Measurements from ENCODE around the gene TMPRSS11A. TPM values are rescaled to one million over a fixed set of nuclear protein-coding genes. Genes with fewer than 3 reads are reported as not detected.

TMPRSS11A gene
- total and polyA plus RNA-seq, 2 experiments from 2014 or later: not detected

GRCh38 chr4:67929426-67929825, 33.9 kb downstream of the TMPRSS11A start (continued):
- TF ChIP-seq ZNF462 (CRISPR knock-in tag; IDR thresholded peaks at IDR 0.05) (no peak), CREB1 (CRISPR knock-in tag; IDR thresholded peaks at IDR 0.05; ENCODE audit: low read depth) (no peak), EZH2phosphoT487 (IDR thresholded peaks at IDR 0.05; ENCODE audit: unreplicated experiment) (no peak), CTCF (conservative IDR thresholded peaks at IDR 0.05; ENCODE audit: low read depth in 2 of 2) (no peak), JUNB (IDR thresholded peaks at IDR 0.05; ENCODE audit: unreplicated experiment) (no peak), ZNF331 (CRISPR knock-in tag; IDR thresholded peaks at IDR 0.05; ENCODE audit: low read depth) (no peak)

- peaks cover 1% of the 10 kb centered on the region; the same call in 1 of the 3 replicates for H3K4me1 Mint-ChIP-seq
- H3K79me2 ChIP-seq (replicated peaks; ENCODE audit: insufficient read depth): no peaks in the 10 kb centered on the region
- no peak overlapping the region for H3K4me2 ChIP-seq
- no peak overlapping the region for H3K4me3 Mint-ChIP-seq
- peaks cover 6% of the 10 kb centered on the region for H3K9me3 Mint-ChIP-seq
- peaks cover 1% of the 10 kb centered on the region for H3K27me3 Mint-ChIP-seq (ENCODE audit: insufficient read depth, low read depth, poor library complexity)
- H3K27me3 ChIP-seq (ENCODE audit: insufficient read depth): no peaks in the 10 kb centered on the region
- H3K27ac Mint-ChIP-seq: no peak overlapping the region
- no peaks in the 10 kb centered on the region for H3F3A ChIP-seq (replicated peaks; ENCODE audit: low read depth)
- DNase-seq (ENCODE audit: low spot score) (no peak), ATAC-seq (no peak)
- H3K27ac ChIP-seq (ENCODE audit: low read depth): no peak overlapping the region
- H2AFZ ChIP-seq: no peak overlapping the region
- H3K36me3 Mint-ChIP-seq (ENCODE audit: low read depth): peaks cover 3% of the 10 kb centered on the region; the same call in 1 of the 3 replicates
- 0 out of 2 replicates have a peak, but pooled peaks cover under 1% of the 10 kb centered on the region for H3K4me1 ChIP-seq (ENCODE audit: insufficient read depth)
- H3K36me3 ChIP-seq (ENCODE audit: insufficient read depth): no peaks in the 10 kb centered on the region
- H4K20me1 ChIP-seq (replicated peaks; ENCODE audit: insufficient read depth): no peaks in the 10 kb centered on the region
- no peaks in the 10 kb centered on the region for H3K9me2 ChIP-seq (ENCODE audit: insufficient read depth)
- H3K4me3 ChIP-seq: no peak overlapping the region
- TF ChIP-seq EZH2phosphoT487 (IDR thresholded peaks at IDR 0.05; ENCODE audit: unreplicated experiment) (no peak), CREB1 (CRISPR knock-in tag; IDR thresholded peaks at IDR 0.05; ENCODE audit: low read depth) (no peak), ZNF114 (CRISPR knock-in tag; IDR thresholded peaks at IDR 0.05) (no peak), ETS1 (IDR thresholded peaks at IDR 0.05) (no peak), POLR2AphosphoS5 (IDR thresholded peaks at IDR 0.05; ENCODE audit: low read depth) (no peak), JUNB (IDR thresholded peaks at IDR 0.05; ENCODE audit: unreplicated experiment) (no peak), NANOG (IDR thresholded peaks at IDR 0.05; ENCODE audit: borderline replicate concordance) (no peak)
Observed at GRCh38 chr4:67928546-67928945, 34.7 kb downstream of the TMPRSS11A start.
